NCI-H446 treated with DMSO at 0.1 percent for 48 hours (cell line): Measurements from ENCODE around the gene PCNX2.

Experiments
- DNase-seq: peaks from one replicate; lab custom pipeline; 2025; lab: John Stamatoyannopoulos, UW

The PCNX2 gene

GRCh38 chr1:233295237-233295974 lies at the start of gene PCNX2:
Gene PCNX2 (minus strand): TSS chr1:233295725. CDS start chr1:233295478, 247 bp downstream.
- DNase-seq: peak; percentile 32

GRCh38 chr1:233343262-233343661 lies 47.7 kb upstream of the PCNX2 start:
- DNase-seq: no peak

- DNase-seq: no peak
Measured at GRCh38 chr1:233342086-233342485, 46.6 kb upstream of the PCNX2 start.

- DNase-seq: no peak
Measured at GRCh38 chr1:233340966-233341516, 45.5 kb upstream of the PCNX2 start.

GRCh38 chr1:233340031-233340555 lies 44.6 kb upstream of the PCNX2 start:
- DNase-seq: no peak

- DNase-seq: no peak
Measured at GRCh38 chr1:233338102-233338501, 42.6 kb upstream of the PCNX2 start.

GRCh38 chr1:233337505-233337904 lies 42.0 kb upstream of the PCNX2 start:
- DNase-seq: no peak

GRCh38 chr1:233336554-233337456 lies 41.3 kb upstream of the PCNX2 start:
- DNase-seq: no peak

GRCh38 chr1:233334092-233334491 lies 38.6 kb upstream of the PCNX2 start:
- DNase-seq: no peak

GRCh38 chr1:233333086-233333485 lies 37.6 kb upstream of the PCNX2 start:
- DNase-seq: no peak

GRCh38 chr1:233331676-233332519 lies 36.4 kb upstream of the PCNX2 start:
- no peak for DNase-seq

- DNase-seq: peak; percentile 20
Measured at GRCh38 chr1:233328142-233328921, 32.8 kb upstream of the PCNX2 start.

- DNase-seq: no peak
Measured at GRCh38 chr1:233327651-233328141, 32.2 kb upstream of the PCNX2 start, which contains the start of gene MAP3K21. Gene MAP3K21 (plus strand): TSS chr1:233327724. CDS start chr1:233328029, 305 bp downstream.

GRCh38 chr1:233326811-233327650 lies 31.5 kb upstream of the PCNX2 start:
- peak; percentile 69 for DNase-seq

GRCh38 chr1:233326319-233326718 lies 30.8 kb upstream of the PCNX2 start:
- no peak for DNase-seq

GRCh38 chr1:233323718-233324117 lies 28.2 kb upstream of the PCNX2 start:
- no peak for DNase-seq

- no peak for DNase-seq
Measured at GRCh38 chr1:233320023-233320422, 24.5 kb upstream of the PCNX2 start.

GRCh38 chr1:233319272-233319671 lies 23.7 kb upstream of the PCNX2 start:
- no peak for DNase-seq

GRCh38 chr1:233316473-233316872 lies 20.9 kb upstream of the PCNX2 start:
- no peak for DNase-seq
